PC-9 (cell line): Measurements from ENCODE around the gene ZFYVE27.

ENCODE experiments used
- EZH2 ChIP-seq: fragments of 200-600 bp; sonication (generic); IDR thresholded peaks from 2 replicates; pipeline ENCODE4 v1.8.0; 2017; ENCODE audit warnings: antibody characterized with exemption, low read depth
- TF ChIP-seq, protein P1 (sequence below): fragments of 200-600 bp; sonication (generic); conservative IDR thresholded peaks from 2 replicates; pipeline ENCODE4 v1.6.1; 2017; ENCODE audit warnings: mixed run types, antibody characterized with exemption, mild to moderate bottlenecking, moderate library complexity

DNA sequence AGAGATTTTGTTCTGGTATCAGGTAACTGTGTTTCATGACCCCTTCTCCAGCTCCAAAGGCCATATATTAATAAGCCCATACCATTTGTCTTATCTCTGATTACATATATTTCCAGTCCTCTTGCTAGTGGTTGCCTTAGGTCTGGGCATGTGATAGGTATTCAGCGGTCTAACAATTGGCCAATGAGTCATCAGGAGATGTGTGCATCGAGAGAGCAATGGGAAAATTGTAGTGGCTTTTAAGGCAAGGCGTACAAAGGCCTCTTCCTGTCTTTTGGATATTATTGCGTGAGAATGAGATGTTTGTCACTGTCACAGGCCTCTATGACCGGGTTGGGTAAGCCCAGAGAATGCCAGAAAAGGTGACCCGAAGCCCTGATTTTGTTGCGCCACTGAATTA is 73.5 kb downstream of the ZFYVE27 start:
- TF ChIP-seq, protein P1, sequence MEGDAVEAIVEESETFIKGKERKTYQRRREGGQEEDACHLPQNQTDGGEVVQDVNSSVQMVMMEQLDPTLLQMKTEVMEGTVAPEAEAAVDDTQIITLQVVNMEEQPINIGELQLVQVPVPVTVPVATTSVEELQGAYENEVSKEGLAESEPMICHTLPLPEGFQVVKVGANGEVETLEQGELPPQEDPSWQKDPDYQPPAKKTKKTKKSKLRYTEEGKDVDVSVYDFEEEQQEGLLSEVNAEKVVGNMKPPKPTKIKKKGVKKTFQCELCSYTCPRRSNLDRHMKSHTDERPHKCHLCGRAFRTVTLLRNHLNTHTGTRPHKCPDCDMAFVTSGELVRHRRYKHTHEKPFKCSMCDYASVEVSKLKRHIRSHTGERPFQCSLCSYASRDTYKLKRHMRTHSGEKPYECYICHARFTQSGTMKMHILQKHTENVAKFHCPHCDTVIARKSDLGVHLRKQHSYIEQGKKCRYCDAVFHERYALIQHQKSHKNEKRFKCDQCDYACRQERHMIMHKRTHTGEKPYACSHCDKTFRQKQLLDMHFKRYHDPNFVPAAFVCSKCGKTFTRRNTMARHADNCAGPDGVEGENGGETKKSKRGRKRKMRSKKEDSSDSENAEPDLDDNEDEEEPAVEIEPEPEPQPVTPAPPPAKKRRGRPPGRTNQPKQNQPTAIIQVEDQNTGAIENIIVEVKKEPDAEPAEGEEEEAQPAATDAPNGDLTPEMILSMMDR: no peak
- TF ChIP-seq EZH2: no peak
